GM19023 (cell line): Measurements from ENCODE around the gene RPS2.
"Not testable (repeated sequence)": the region's sequence is repeated elsewhere in the genome, so short reads cannot be mapped to it uniquely, and the experiment has no call there.

Source experiments
- ATAC-seq: cut with Tn5 transposase; IDR thresholded peaks from one replicate; pipeline ENCODE4 v1.9.1; 2021; ENCODE audit warnings: mild to moderate bottlenecking, moderate library complexity; ENCODE audit not compliant: unreplicated experiment

The RPS2 gene

DNA sequence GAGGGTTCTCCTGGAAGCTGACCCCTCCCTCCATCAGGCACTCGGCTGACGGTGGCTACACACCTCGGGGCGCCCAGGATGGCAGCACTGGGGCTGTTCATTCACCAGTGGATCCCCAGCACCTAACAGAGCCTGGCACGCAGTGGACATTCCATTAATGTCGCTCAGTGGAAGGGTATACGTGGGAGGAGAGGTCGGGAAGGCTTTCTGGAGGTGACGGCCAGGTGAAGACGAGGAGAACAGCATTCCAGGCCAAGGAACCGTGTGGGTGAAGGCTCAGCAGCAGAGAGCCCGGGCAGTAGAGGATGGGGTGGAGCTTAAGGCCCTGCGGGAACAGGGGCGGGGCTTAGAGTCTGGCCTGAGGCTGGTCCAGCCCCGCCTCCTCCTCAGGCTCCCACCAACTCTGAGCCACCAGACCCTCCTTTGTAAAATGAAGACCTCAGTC, 43.9 kb downstream of the RPS2 start:
- no peak for ATAC-seq

DNA sequence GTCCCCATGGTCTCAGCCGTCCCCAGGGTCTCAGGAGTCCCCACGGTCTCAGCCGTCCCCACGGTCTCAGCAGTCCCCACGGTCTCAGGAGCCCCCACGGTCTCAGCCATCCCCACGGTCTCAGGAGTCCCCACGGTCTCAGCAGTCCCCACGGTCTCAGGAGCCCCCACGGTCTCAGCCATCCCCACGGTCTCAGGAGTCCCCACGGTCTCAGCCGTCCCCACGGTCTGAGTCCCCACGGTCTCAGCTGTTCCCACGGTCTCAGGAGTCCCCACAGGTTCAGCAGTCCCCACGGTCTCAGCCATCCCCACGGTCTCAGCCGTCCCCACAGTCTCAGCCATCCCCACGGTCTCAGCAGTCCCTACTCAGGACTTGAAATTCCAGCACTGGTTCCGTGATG, 44.5 kb downstream of the RPS2 start:
- ATAC-seq: not testable (repeated sequence)

DNA sequence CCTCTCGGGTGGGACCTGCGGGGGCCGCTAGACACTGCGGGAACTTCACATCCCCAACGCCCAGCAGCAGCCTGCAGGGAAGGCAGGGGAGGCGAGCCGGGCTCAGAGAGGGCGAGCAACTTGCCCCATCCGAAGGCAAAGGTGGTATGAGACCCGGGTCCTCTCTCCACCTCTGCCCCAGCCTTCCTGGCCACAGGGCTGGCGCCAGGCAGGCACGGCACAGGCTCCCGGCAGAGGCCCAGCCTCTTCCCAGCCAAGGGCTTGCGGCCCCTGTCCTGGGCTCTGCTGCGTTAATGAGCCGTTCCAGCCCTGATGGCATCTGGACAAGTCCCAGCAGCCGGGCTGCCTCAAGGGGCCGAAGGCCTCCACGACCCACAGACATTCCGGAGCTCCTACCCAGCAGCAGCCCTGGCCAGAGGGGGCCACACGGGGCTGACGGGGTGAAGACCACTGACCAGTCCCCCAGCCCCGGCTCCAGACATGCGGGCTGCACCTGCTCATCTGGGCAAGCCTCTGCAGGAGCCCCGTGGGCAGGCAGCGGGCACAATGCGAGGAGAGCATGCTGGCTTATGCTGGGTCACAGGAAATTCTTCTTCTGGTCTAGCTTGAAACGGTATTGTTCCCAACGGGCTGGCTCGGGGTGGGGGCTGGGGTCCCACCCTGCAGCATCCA, 45.2 kb downstream of the RPS2 start:
- no peak for ATAC-seq

DNA sequence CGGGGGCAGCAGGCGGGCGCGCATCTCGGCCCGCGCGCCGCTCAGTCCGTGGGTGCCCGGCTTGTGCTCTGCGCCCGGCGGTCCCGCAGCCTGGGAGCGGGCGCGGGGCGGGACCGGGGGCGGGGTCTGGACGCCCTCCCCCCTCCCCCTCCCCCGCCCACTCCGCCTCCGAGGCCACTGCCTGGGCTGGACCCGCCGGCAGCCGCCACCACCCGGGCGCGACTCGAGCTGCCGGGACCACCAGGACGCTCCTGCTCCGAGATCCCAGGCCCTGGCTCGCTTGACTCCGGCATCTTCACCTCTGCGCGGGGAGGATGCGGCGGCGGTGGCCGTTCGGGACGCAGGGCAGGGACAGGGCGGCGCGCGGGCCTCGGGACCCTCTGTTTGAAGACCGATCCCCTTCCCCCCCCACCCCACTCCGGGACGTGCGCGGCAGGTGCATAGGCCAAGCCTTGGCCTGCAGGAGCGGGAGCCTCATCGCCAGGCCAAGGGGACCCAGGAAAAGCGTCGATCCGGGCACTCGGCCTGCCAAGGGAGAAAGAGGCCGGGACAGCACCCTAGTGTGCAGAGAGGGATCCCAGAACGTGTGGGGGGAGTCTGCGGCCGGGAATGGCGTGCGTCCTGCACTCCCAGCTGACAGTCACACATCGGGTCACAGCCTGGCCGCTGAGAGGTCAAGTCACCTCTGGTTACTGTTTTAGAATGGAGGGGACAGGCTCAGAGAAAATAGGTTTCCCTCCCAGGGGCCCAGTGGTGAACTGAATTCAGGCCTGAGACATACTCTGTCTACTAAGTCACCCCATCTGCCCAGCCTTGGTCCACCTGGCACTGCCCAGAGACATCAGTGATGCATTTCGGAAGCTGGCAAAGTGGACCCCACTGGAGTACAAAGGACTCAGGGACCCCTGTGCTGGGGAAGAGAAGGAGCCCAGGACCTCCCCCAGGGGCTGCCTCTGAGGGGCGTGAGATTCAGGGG, 46.0 kb downstream of the RPS2 start, which contains the start of gene HS3ST6:
TSS of gene HS3ST6 (minus strand) at position 65 of the 976 bp plus-strand sequence. CDS start 92 bp downstream, outside the sequence.
- ATAC-seq: no peak

DNA sequence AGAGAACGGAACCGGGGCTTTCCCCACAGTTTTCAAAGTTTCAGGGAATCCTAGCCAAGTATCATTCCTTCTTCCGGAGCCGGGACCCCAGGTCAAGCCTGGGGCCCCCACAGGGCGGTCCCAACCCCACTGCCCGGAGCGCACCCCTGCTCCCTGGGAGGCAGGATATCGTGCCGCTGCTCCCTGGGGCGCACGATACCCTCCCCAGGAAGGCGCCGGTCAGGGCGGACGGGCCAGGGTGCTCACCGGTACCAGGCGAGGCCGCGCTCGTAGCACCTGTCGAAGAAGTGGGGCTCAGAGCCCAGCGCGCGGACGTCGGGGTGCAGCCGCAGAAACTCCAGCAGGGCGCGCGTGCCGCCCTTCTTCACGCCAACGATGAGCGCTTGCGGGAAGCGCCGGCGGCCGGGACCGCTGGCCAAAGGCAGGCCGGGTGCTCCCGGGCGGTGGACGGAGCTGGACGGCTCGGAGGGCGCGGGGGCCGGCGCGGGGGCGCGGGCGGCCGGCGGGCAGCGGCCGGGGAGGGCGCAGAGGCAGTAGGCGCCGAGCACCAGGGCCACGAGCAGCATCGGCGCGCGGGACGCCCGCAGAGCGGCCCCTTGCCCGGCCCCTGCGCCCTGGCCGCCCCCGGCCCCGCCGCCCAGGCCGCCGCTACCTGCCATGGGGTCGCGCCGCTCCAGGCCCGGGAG, 46.8 kb downstream of the RPS2 start:
- ATAC-seq: no peak

DNA sequence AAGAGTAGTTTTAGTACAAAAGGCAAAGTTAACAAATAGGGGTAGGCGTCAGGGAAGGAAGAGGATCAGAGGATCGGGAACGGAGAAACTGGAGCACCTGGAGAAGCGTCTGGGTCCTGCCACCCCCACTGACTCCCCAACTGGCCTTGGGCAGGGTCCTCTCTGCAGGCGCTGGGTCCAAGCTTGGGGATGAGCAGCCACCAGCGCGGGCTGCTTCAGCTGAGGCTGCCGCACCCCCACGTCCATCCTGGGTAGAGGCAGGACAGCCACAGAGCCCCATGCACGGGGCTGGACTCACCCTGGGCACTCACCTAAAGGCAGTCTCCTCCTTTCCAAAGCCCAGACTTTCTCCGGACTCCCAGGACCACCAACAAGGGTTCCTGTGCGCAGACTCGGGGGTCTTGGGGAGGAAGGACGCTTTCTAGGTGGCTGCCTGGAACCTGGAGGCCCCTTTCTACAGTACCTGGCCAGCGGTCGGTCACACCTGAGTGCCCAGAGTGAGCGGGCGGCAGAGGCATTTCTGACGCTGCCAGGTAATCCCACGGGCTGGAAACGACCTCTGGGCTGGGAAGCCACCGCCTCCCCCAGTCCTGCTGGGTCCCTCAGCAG, 47.5 kb downstream of the RPS2 start:
- no peak for ATAC-seq

DNA sequence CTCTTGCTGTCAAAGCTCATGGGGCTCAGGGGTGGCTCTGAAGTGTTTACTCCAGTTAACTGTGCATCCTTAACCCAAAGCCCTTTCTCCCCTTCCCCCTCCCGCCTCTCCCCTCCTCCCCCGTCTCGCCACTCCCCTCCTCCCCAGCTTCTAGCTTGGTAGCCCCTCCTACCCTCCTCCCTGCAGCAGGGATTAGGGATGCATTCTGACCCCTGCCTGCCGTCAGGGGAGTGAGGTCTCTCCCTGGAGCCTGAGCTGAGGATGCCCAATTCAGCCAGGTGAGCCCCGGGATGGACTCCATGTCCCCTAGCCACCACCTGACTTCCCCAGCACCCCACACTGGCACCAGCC, 48.0 kb downstream of the RPS2 start:
- ATAC-seq: no peak

DNA sequence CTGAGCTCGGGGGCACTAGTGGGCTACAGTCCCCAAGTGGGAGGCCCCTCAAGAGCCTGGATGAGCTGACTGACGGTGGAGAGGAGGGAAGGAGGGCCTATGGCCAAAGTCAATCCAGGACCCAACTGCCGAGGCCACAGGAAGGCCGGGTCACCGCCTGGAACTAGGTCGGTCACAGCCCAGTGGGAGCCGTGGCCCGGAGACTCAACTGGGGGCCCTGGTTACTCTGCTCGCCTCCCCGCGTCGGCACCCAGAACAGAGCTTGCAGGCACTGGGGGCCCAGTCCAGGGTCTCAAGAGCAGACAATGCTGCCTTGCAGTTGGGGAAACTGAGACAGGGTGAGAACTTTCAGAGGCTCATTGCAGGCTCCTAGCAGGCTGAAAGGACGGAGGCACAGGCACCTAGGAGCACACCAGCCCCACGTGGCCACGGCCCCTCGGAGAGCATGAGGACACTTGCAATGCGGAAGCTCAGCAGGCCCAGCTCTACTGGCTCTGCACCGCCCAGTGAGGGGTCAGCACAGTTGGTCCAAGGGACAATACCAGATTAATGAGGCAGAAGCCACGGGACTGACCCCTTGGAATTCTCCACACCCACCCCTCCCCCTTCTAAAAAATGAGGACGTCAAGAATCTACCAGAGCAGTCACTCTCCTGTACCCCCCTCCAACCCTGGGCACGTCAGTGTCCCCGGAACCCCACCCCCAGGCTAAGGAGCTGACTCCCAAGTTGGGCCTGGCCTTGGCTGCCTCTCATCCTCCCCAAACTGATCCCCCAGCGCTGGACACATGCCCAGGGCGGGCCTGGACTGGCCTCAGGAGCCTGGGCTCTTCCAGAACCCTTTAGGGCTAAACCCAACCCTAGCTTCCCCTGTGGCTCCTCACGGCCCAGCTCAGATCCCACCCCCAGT, 48.6 kb downstream of the RPS2 start:
- no peak for ATAC-seq

DNA sequence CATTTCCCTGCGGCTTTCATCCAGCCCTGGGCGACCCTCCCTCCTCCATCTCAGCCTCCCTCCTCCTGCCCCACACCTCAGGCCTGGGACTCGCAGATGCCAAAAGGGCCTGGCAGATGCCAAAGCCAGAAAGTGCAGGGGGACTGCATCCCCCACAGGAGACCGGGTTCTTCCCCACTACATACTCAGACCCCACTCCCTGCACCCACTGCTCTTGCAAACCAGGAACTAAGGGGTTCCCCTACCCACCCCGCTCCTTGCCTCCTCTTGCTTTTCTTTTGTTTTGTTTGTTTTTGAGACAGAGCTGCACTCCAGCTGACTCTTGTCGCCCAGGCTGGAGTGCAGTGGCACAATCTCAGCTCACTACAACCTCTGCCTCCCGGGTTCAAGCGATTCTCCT, 49.6 kb downstream of the RPS2 start:
- no peak for ATAC-seq

DNA sequence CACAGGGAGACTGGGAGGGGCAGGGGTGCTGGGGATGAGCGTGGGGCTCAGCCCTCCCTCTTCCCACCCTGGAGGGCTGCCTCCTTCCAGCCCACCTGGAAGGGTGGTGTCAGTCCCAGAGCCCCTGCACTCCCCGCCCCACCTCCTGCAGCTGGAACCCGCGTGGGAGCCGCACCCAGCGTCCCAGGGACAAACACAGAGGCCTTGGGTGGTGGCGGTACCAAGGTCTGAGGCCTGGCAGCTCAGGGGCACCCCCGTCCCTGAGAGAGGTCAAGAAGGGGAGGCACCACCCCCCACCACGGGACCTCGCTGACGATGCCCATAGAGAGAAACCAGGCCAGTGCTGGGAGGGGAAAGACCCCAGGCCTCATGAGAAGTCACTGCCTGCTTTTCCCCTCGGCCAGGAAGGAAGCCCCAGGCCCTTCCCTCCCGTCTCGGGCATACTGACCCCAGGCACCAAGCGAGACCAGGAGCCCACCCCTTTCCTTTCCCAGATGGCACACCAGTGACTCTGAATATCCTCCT, 50.5 kb downstream of the RPS2 start:
- no peak for ATAC-seq

DNA sequence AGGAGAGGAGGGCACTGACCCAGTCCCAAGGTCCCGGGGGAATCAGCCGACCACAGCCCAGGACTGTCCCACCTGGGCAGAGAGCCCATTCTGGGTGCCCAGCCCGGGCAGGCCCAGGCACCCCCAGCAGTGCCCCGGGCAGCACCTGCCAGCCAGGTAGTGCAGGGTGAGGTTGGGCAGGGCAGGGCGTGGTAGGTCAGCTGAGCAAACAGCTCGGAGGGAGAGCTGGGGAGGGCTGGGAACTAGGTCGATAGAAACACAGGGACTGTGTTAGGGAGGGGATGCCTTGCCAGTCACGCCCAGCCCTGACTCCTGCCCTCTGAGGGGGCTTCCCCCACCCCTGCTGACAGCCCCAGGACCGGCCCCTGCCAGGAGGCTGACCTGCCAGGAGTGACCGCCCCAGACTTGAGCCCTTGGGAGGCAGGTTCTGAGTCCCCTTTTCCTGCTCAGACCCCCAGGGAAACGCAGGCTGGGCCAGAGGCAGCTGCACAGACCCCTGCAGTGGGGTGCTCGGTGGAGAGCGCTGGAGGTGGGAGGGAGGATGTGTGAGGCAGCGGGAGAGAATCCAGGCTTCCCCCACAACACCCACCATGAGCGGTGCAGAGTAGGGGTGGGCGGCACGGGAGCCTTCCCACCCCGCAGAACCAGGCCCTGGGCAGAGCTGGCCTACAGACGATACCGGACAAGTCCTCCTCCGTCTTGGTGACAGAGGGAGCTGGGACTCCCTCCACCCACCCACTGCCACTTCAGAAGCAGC, 51.1 kb downstream of the RPS2 start:
- no peak for ATAC-seq

DNA sequence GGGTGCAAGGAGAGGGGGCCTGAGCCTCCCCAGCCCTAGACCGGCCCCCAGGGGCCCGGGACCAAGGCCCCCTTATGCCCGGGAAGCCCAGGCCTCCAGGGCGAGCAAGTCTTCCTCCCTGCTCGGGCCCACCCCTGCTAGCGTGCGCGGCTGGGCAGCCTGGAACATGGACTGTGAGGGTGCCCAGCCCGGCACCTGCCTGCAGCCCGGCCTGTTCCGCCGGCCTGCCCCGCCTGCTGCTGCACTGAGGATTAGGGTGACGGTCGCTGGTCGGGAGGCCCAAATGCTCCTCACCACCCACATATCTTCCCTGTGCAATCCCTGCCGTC, 52.4 kb downstream of the RPS2 start:
- no peak for ATAC-seq
